ENCODE results near the gene FOSL1.

FOSL1 gene

DNA sequence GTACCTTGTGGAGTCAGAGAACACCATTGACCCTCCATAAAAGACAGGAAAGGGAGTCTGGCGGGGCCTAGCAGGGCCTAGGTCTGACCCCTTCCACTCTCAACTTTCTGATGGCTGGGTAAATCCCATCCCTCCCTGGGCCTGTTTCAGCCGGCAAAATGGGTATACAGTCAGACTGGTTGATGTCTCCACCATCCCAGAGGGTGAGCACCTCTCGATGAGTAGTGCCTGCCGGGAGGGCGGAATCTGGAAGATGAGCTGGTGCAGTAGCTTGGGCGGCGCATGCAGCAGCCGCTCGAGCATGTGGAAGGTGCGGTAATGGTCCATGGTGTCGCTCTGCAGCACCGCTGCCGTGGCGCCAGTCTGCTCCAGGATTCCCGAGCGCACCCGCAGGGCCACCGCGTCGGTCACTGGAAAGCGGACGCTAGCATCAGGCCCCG is 12.4 kb downstream of the FOSL1 start:
- Histone ChIP-seq H4K12ac (ENCODE audit: low read depth, low read length) (peak overlapping the region; percentile 4), H2AK5ac (ENCODE audit: low read length) (peak overlapping the region; percentile 14)

DNA sequence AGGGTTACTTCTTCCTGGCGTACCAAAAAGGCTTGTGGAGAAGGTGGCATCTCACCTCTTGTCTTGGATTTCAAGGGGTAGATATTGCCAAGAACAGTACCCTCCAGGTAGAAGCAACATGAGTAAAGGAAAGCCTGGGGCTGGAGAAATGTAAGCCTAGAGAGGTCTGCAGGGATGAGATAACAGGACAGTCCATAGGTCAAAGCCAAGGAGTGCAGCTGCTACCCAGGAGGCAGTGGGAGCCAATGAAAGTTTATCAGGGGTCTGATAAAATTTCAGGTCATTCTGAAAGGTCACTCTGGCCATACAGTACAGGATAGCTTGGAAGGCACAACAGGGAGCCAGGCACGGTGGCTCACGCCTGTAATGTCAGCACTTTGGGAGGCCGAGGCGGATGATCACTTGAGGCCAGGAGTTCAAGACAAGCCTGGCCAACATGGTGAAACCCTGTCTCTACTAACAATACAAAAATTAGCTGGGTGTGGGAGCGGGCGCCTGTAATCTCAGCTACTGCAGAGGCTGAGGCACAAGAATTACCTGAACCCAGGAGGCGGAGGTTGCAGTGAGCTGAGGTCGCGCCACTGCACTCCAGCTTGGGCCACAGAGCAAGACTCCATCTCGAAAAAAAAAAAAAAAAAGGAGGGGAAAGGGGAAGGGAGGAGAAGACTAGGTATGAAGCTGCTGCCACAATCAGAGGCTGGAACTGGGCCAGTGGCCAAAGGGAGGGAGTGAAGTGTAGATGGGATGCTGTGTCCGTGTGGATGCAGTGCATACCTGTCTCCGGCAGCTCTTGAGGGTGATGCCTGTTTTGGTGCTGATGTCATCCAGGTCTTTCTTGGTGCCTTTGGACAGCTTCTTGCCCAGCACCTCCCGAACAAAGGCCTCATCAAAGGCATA is 13.1 kb downstream of the FOSL1 start:
- H3K79me2 ChIP-seq (ENCODE audit: control insufficient read depth, insufficient read depth, low read length, poor library complexity), result peaks cover 11% of the 10 kb centered on the region
- H3K4me3 ChIP-seq (ENCODE audit: low read depth, low read length), result no peak overlapping the region
- H3K4me1 ChIP-seq (ENCODE audit: control insufficient read depth in 1 of 2, insufficient read depth in 2 of 2, low read length in 2 of 2), result peaks cover 13 to 26% of the 10 kb centered on the region in 2 experiments
- H3K9me3 ChIP-seq (ENCODE audit: insufficient read depth, low read depth, low read length), result no peaks in the 10 kb centered on the region
- H3K79me1 ChIP-seq (ENCODE audit: low read length), result peaks cover 24% of the 10 kb centered on the region
- H3K27ac ChIP-seq (ENCODE audit: low read depth, low read length), result no peak overlapping the region
- DNase-seq, result no peak
- H3K14ac ChIP-seq (ENCODE audit: low read length), result no peak overlapping the region
- peaks cover 43 to 44% of the 10 kb centered on the region in 2 experiments for H3K36me3 ChIP-seq (ENCODE audit: control insufficient read depth in 1 of 2, insufficient read depth in 2 of 2, low read length in 2 of 2)
- no peak overlapping the region for H3K23ac ChIP-seq (ENCODE audit: low read length)
- peak overlapping the region; percentile 44 for H4K12ac ChIP-seq (ENCODE audit: low read depth, low read length)
- H2AK5ac ChIP-seq (ENCODE audit: low read length), result no peak overlapping the region
- no peaks in the 10 kb centered on the region for H3K27me3 ChIP-seq (ENCODE audit: insufficient read depth, low read length)
- H4K8ac ChIP-seq (ENCODE audit: low read depth, low read length), result peak overlapping the region; percentile 86
- no peak overlapping the region for H2AFZ ChIP-seq (ENCODE audit: insufficient read depth, low read length, poor library complexity)
- H2BK5ac ChIP-seq (ENCODE audit: low read depth, low read length, poor library complexity), result no peak overlapping the region
- no peak overlapping the region for H2BK120ac ChIP-seq (ENCODE audit: insufficient read depth, low read length, poor library complexity)
- no CpG with 5 or more reads among the region's 14 CpGs for WGBS (ENCODE audit: extremely low coverage, insufficient coverage, insufficient read length)
- H3K9ac ChIP-seq (ENCODE audit: low read length), result no peak overlapping the region
- no peak overlapping the region for H3K18ac ChIP-seq (ENCODE audit: low read length)
- H3K4ac ChIP-seq (ENCODE audit: low read depth, low read length), result no peak overlapping the region
- H2BK12ac ChIP-seq (ENCODE audit: low read length), result no peak overlapping the region
- peak overlapping the region; percentile 78 for H3K4me2 ChIP-seq (ENCODE audit: low read length)
- H4K91ac ChIP-seq (ENCODE audit: low read depth, low read length), result peak overlapping the region; percentile 63

More for the DNA sequence above, 12.4 kb downstream of the FOSL1 start:
- Histone ChIP-seq H3K9ac (ENCODE audit: low read length) (peak overlapping the region; percentile 29), H2BK120ac (ENCODE audit: insufficient read depth, low read length, poor library complexity) (peak overlapping the region; percentile 54), H3K79me2 (ENCODE audit: control insufficient read depth, insufficient read depth, low read length, poor library complexity) (peaks cover 11% of the 10 kb centered on the region), H4K8ac (ENCODE audit: low read depth, low read length) (peak overlapping the region; percentile 86), H3K9me3 (ENCODE audit: insufficient read depth, low read depth, low read length) (no peaks in the 10 kb centered on the region), H3K23ac (ENCODE audit: low read length) (no peak overlapping the region), H3K14ac (ENCODE audit: low read length) (peak overlapping the region; percentile 67), H3K4ac (ENCODE audit: low read depth, low read length) (no peak overlapping the region), H3K36me3 (ENCODE audit: control insufficient read depth in 1 of 2, insufficient read depth in 2 of 2, low read length in 2 of 2) (peaks cover 36 to 40% of the 10 kb centered on the region in 2 experiments), H3K4me1 (ENCODE audit: control insufficient read depth in 1 of 2, insufficient read depth in 2 of 2, low read length in 2 of 2) (peaks cover 13 to 26% of the 10 kb centered on the region in 2 experiments), H3K79me1 (ENCODE audit: low read length) (peaks cover 24% of the 10 kb centered on the region), H2BK5ac (ENCODE audit: low read depth, low read length, poor library complexity) (no peak overlapping the region), H2BK12ac (ENCODE audit: low read length) (peak overlapping the region; percentile 19), H3K27me3 (ENCODE audit: insufficient read depth, low read length) (no peaks in the 10 kb centered on the region), H3K18ac (ENCODE audit: low read length) (peak overlapping the region; percentile 87), H3K27ac (ENCODE audit: low read depth, low read length) (peak overlapping the region; percentile 74), H3K4me3 (ENCODE audit: low read depth, low read length) (peak overlapping the region; percentile 92), H4K91ac (ENCODE audit: low read depth, low read length) (peak overlapping the region; percentile 63), H2AFZ (ENCODE audit: insufficient read depth, low read length, poor library complexity) (peak overlapping the region; percentile 78), H3K4me2 (ENCODE audit: low read length) (peak overlapping the region; percentile 78)
- DNase-seq, result no peak
- WGBS (ENCODE audit: extremely low coverage, insufficient coverage, insufficient read length), result no CpG with 5 or more reads among the region's 23 CpGs

DNA sequence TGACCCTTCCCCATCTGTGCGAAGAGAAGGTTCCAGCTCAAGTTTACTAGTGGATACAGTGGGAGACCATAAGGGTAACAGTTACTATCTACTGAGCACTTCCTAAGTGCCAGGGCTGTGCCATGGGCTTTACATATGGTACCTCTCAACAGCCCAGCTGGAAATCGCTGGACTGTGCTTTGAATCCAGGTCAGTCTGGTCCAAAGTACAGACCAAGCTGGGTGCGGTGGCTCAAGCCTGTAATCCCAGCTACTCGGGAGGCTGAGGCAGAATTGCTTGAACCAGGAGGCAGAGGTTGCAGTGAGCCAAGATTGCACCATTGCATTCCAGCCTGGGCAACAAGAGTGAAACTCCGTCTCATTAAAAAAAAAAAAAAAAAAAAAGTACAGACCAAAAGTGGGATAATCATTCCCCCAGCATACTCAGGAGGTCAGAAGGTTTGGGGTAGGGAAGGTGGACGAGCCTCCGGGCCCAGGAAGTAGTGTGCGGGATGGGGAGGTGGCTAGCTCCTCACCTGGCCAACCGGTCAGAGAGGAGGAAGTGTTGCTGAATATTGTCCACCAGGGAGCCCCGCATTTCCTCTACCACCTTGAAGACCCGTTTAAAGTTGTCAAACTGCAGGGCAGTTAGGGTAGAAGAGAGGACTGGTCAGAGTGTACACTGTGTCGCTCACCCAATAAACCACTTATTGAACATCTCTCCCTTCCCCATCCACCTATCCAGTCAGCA is 14.2 kb downstream of the FOSL1 start:
- no peak overlapping the region for H3K14ac ChIP-seq (ENCODE audit: low read length)
- no CpG with 5 or more reads among the region's 12 CpGs for WGBS (ENCODE audit: extremely low coverage, insufficient coverage, insufficient read length)
- no peak overlapping the region for H4K12ac ChIP-seq (ENCODE audit: low read depth, low read length)
- H2AFZ ChIP-seq (ENCODE audit: insufficient read depth, low read length, poor library complexity), result no peak overlapping the region
- H4K91ac ChIP-seq (ENCODE audit: low read depth, low read length), result no peak overlapping the region
- H2AK5ac ChIP-seq (ENCODE audit: low read length), result no peak overlapping the region
- H3K4me1 ChIP-seq (ENCODE audit: control insufficient read depth in 1 of 2, insufficient read depth in 2 of 2, low read length in 2 of 2), result peaks cover 13 to 19% of the 10 kb centered on the region in 2 experiments
- no peak overlapping the region for H3K4ac ChIP-seq (ENCODE audit: low read depth, low read length)
- peaks cover 46 to 49% of the 10 kb centered on the region in 2 experiments for H3K36me3 ChIP-seq (ENCODE audit: control insufficient read depth in 1 of 2, insufficient read depth in 2 of 2, low read length in 2 of 2)
- no peak overlapping the region for H3K18ac ChIP-seq (ENCODE audit: low read length)
- no peak overlapping the region for H3K4me3 ChIP-seq (ENCODE audit: low read depth, low read length)
- H3K23ac ChIP-seq (ENCODE audit: low read length), result no peak overlapping the region
- H3K9ac ChIP-seq (ENCODE audit: low read length), result no peak overlapping the region
- no peaks in the 10 kb centered on the region for H3K9me3 ChIP-seq (ENCODE audit: insufficient read depth, low read depth, low read length)
- H3K79me2 ChIP-seq (ENCODE audit: control insufficient read depth, insufficient read depth, low read length, poor library complexity), result peaks cover 7% of the 10 kb centered on the region
- H3K4me2 ChIP-seq (ENCODE audit: low read length), result no peak overlapping the region
- no peak for DNase-seq
- peaks cover 19% of the 10 kb centered on the region for H3K79me1 ChIP-seq (ENCODE audit: low read length)
- no peaks in the 10 kb centered on the region for H3K27me3 ChIP-seq (ENCODE audit: insufficient read depth, low read length)
- no peak overlapping the region for H4K8ac ChIP-seq (ENCODE audit: low read depth, low read length)
- H2BK12ac ChIP-seq (ENCODE audit: low read length), result no peak overlapping the region
- H2BK5ac ChIP-seq (ENCODE audit: low read depth, low read length, poor library complexity), result no peak overlapping the region
- H2BK120ac ChIP-seq (ENCODE audit: insufficient read depth, low read length, poor library complexity), result no peak overlapping the region
- H3K27ac ChIP-seq (ENCODE audit: low read depth, low read length), result no peak overlapping the region

DNA sequence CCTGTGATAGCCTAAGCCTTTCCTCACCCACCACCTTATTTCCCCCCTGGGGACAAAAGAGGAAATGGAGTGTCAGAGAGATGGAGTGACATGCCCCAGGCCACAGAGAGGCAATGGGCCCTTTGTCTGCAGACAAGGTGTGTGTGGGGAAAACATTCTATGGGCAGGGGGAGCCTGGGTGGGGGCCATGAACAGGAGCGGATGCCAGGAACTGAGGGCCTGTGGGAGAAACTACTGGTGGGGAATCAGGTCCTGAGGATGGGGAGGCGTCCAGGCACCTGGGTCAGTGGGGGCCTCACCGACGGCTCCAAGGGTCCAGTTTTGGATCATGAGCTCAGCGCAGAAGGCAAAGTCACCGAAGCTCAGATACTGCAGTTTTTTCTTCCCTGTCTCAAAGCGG is 15.0 kb downstream of the FOSL1 start:
- peaks cover 12 to 20% of the 10 kb centered on the region in 2 experiments for H3K4me1 ChIP-seq (ENCODE audit: control insufficient read depth in 1 of 2, insufficient read depth in 2 of 2, low read length in 2 of 2)
- no peak overlapping the region for H2BK5ac ChIP-seq (ENCODE audit: low read depth, low read length, poor library complexity)
- H3K79me1 ChIP-seq (ENCODE audit: low read length), result peaks cover 14% of the 10 kb centered on the region
- H3K4ac ChIP-seq (ENCODE audit: low read depth, low read length), result no peak overlapping the region
- no peak overlapping the region for H4K91ac ChIP-seq (ENCODE audit: low read depth, low read length)
- no peak overlapping the region for H2BK12ac ChIP-seq (ENCODE audit: low read length)
- H3K14ac ChIP-seq (ENCODE audit: low read length), result no peak overlapping the region
- peaks cover 2% of the 10 kb centered on the region for H3K79me2 ChIP-seq (ENCODE audit: control insufficient read depth, insufficient read depth, low read length, poor library complexity)
- no peak for DNase-seq
- no peak overlapping the region for H3K27ac ChIP-seq (ENCODE audit: low read depth, low read length)
- no peak overlapping the region for H3K23ac ChIP-seq (ENCODE audit: low read length)
- no CpG with 5 or more reads among the region's 7 CpGs for WGBS (ENCODE audit: extremely low coverage, insufficient coverage, insufficient read length)
- no peak overlapping the region for H4K8ac ChIP-seq (ENCODE audit: low read depth, low read length)
- no peak overlapping the region for H2AK5ac ChIP-seq (ENCODE audit: low read length)
- H2BK120ac ChIP-seq (ENCODE audit: insufficient read depth, low read length, poor library complexity), result no peak overlapping the region
- H2AFZ ChIP-seq (ENCODE audit: insufficient read depth, low read length, poor library complexity), result no peak overlapping the region
- H3K4me3 ChIP-seq (ENCODE audit: low read depth, low read length), result no peak overlapping the region
- no peak overlapping the region for H3K4me2 ChIP-seq (ENCODE audit: low read length)
- no peak overlapping the region for H3K9ac ChIP-seq (ENCODE audit: low read length)
- H3K36me3 ChIP-seq (ENCODE audit: control insufficient read depth in 1 of 2, insufficient read depth in 2 of 2, low read length in 2 of 2), result peaks cover 46 to 49% of the 10 kb centered on the region in 2 experiments
- no peak overlapping the region for H3K18ac ChIP-seq (ENCODE audit: low read length)
- no peaks in the 10 kb centered on the region for H3K9me3 ChIP-seq (ENCODE audit: insufficient read depth, low read depth, low read length)
- no peak overlapping the region for H4K12ac ChIP-seq (ENCODE audit: low read depth, low read length)
- H3K27me3 ChIP-seq (ENCODE audit: insufficient read depth, low read length), result no peaks in the 10 kb centered on the region

Data from trophoblast cell (in vitro differentiated cells and primary cell).